ENCODE results near the gene SPINK1.
"Not testable (repeated sequence)": the region's sequence is repeated elsewhere in the genome, so short reads cannot be mapped to it uniquely, and the experiment has no call there.

DNA sequence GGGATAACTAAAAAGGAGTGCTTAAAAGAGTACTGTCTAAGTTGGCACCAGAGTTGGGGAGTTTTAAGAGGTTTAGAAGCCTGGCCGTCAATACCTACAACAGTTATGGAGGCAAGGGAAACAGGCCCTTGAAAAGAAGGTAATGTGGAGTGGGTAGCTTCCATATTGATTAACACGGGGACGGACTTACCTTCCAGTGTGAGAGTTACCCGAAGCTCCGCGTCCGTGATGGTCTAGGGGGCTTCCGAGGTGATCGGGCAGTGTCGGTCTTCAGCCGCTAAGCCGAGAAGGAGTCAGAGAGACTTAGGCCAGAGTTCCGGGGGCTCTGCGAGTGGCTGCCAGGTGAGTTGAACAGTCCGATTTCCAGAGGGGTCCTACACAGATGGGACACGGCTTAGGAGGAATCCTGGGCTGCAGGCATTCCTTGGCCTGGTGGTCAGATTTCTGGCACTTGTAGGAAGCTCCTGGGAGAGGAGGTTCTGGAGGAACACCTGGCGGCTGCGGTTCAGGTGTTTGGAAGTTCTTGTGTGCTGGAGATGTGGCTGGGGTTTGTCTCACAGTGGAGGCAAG, 40.6 kb upstream of the SPINK1 start:
- not testable (repeated sequence) for TF ChIP-seq POLR2A, CTCF (IDR thresholded peaks at IDR 0.05)
